Gastroesophageal sphincter (tissue), 4 donors: ENCODE data around the gene RAD51D. TPM values are rescaled to one million over a fixed set of nuclear protein-coding genes. Genes with fewer than 3 reads are reported as not detected.

Experiments
- ATAC-seq: fragments of 150-250 bp; one replicate; pipeline ENCODE4 v1.9.1; 2016; ENCODE audit warnings: mild to moderate bottlenecking, moderate library complexity
- H3K27ac ChIP-seq, 4 donors: fragments of 200-600 bp; sonication (generic) in 3 of 4; 1 replicate in 3 of 4; 2 replicates in 1 of 4; pipeline ENCODE4 v1.5.1; 2016 to 2019
- H3K27me3 ChIP-seq: fragments of 200-600 bp; sonication (generic); one replicate; pipeline ENCODE4 v1.5.1; 2019
- H3K36me3 ChIP-seq, 2 donors: fragments of 200-600 bp; sonication (generic); one replicate each; pipeline ENCODE4 v1.5.1; 2019; ENCODE audit warnings: control low read depth in 1 of 2
- H3K4me1 ChIP-seq, 3 donors: fragments of 200-600 bp; sonication (generic); 1 replicate in 2 of 3; 2 replicates in 1 of 3; pipeline ENCODE4 v1.5.1; 2016 to 2019; ENCODE audit warnings: control low read depth in 2 of 3
- H3K4me3 ChIP-seq, 2 donors: fragments of 200-600 bp; sonication (generic); one replicate each; pipeline ENCODE4 v1.5.1; 2019; ENCODE audit warnings: mild to moderate bottlenecking in 1 of 2, moderate library complexity in 1 of 2
- H3K9me3 ChIP-seq, 3 donors: fragments of 200-600 bp; sonication (generic); one replicate each; pipeline ENCODE4 v1.5.1; 2017 to 2019; ENCODE audit warnings: control low read depth in 2 of 3
- EP300 ChIP-seq: sonication (generic); formaldehyde crosslinking; IDR thresholded peaks from one replicate; pipeline ENCODE4 v1.6.1; 2017; ENCODE audit warnings: antibody characterized with exemption, mild to moderate bottlenecking
- POLR2A ChIP-seq, 2 donors: fragments of 450-650 bp; IDR thresholded peaks; one replicate each; pipeline ENCODE4 v1.6.1; 2017; ENCODE audit warnings: antibody characterized with exemption in 2 of 2, mild to moderate bottlenecking in 2 of 2, moderate library complexity in 1 of 2
- POLR2AphosphoS5 ChIP-seq: sonication (generic); formaldehyde crosslinking; IDR thresholded peaks from one replicate; pipeline ENCODE4 v1.6.1; 2017; ENCODE audit warnings: antibody characterized with exemption
- WGBS, 2 donors: methylation state at CpG; one replicate each; pipeline ENCODE4 v1.1.5; 2018; ENCODE audit warnings: low coverage in 1 of 2; 5-methylcytosine and 5-hydroxymethylcytosine counted together
- total RNA-seq, 4 donors: library from RNA; depleted of rRNA; stranded (reverse); fragments of >200 nt; gene quantifications; one replicate each; pipeline ENCODE4 v1.1.0, GENCODE V29; 2016
- TF ChIP-seq, protein P1 (sequence below), 4 experiments: fragments of 200-600 bp in 2 of 4; fragments of 450-650 bp in 2 of 4; sonication (generic) in 1 of 4; IDR thresholded peaks; one replicate each; pipeline ENCODE4 v1.5.1; 2017 to 2019; ENCODE audit warnings: antibody characterized with exemption in 4 of 4, mild to moderate bottlenecking in 2 of 4, moderate library complexity in 2 of 4

RAD51D gene
- total RNA-seq, result 10 to 100 TPM in 2 of 4 donors, 1 to 10 TPM in 2; 5.1 to 11.1 (median 9.1) TPM

GRCh38 chr17:35119370-35120165, at the start of gene RAD51D:
RAD51D (minus strand) TSS chr17:35119860; CDS start chr17:35119613, 247 bp downstream.
- peak within 1 kb of the TSS; percentile 18 to 83 (median 82) for H3K27ac ChIP-seq
- TF ChIP-seq POLR2AphosphoS5, result peak; percentile 21
- TF ChIP-seq POLR2A (IDR thresholded peaks at IDR 0.05), result peak in 1 of 2 donors; percentile 30
- TF ChIP-seq, protein P1, sequence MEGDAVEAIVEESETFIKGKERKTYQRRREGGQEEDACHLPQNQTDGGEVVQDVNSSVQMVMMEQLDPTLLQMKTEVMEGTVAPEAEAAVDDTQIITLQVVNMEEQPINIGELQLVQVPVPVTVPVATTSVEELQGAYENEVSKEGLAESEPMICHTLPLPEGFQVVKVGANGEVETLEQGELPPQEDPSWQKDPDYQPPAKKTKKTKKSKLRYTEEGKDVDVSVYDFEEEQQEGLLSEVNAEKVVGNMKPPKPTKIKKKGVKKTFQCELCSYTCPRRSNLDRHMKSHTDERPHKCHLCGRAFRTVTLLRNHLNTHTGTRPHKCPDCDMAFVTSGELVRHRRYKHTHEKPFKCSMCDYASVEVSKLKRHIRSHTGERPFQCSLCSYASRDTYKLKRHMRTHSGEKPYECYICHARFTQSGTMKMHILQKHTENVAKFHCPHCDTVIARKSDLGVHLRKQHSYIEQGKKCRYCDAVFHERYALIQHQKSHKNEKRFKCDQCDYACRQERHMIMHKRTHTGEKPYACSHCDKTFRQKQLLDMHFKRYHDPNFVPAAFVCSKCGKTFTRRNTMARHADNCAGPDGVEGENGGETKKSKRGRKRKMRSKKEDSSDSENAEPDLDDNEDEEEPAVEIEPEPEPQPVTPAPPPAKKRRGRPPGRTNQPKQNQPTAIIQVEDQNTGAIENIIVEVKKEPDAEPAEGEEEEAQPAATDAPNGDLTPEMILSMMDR (IDR thresholded peaks at IDR 0.05), result peak; percentile 95 to 99 (median 98)
- no peak for TF ChIP-seq EP300
- H3K9me3 ChIP-seq, result no peaks in the 10 kb centered on the region
- no peaks in the 10 kb centered on the region for H3K27me3 ChIP-seq
- H3K4me3 ChIP-seq, result peak within 1 kb of the TSS; percentile 75 to 86
- no CpG with 5 or more reads among the region's 72 CpGs for WGBS, 2 donors
- peaks cover 0 to 21% (median 9%) of the 10 kb centered on the region in 3 donors for H3K4me1 ChIP-seq
- ATAC-seq, result peak; percentile 95
- no peaks in the 10 kb centered on the region for H3K36me3 ChIP-seq

DNA sequence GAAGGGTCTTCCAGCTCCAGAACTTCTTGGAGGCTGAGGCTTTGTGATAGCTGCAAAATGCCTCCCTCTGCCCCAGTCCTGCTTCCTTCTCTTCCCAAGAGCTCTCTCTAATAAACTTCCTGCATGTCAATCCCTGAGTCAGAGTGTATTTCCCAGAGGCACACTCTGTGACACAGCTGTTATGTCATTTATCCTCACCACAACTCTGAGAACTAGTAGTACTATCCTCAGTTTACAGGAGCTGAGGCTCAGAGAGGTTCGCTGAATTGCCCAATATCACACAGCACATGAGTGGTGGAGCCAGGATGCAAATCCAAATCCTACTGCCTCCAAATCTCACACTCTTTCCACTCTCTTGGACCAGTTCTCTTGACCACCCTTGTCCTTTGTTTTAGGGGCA, 48.0 kb upstream of the RAD51D start:
- TF ChIP-seq EP300 (no peak), POLR2A (IDR thresholded peaks at IDR 0.05) (no peak), POLR2AphosphoS5 (no peak)
- TF ChIP-seq, protein P1 (IDR thresholded peaks at IDR 0.05), result no peak
- H3K36me3 ChIP-seq, result no peaks in the 10 kb centered on the region
- H3K27ac ChIP-seq, result no peak overlapping the region
- no peak overlapping the region for H3K4me3 ChIP-seq
- no peaks in the 10 kb centered on the region for H3K9me3 ChIP-seq
- H3K4me1 ChIP-seq, result no peaks in the 10 kb centered on the region
- 86% methylated on average over 1 of the region's 1 CpG; no CpG with 5 or more reads in 1 of the 2 donors for WGBS, 2 donors
- H3K27me3 ChIP-seq, result peaks cover 24% of the 10 kb centered on the region
- no peak for ATAC-seq

GRCh38 chr17:35167046-35167445, 47.4 kb upstream of the RAD51D start:
- TF ChIP-seq POLR2A (IDR thresholded peaks at IDR 0.05) (no peak), POLR2AphosphoS5 (no peak), EP300 (no peak)
- TF ChIP-seq, protein P1 (IDR thresholded peaks at IDR 0.05), result no peak
- Histone ChIP-seq H3K36me3 (no peaks in the 10 kb centered on the region), H3K4me1 (no peaks in the 10 kb centered on the region), H3K27ac (no peak overlapping the region), H3K9me3 (no peaks in the 10 kb centered on the region), H3K4me3 (no peak overlapping the region), H3K27me3 (peaks cover 30% of the 10 kb centered on the region)
- 52% methylated on average over 2 of the region's 3 CpGs; no CpG with 5 or more reads in 1 of the 2 donors for WGBS, 2 donors
- no peak for ATAC-seq

GRCh38 chr17:35166526-35166925, 46.9 kb upstream of the RAD51D start:
- peaks cover 34% of the 10 kb centered on the region for H3K27me3 ChIP-seq
- TF ChIP-seq EP300, result no peak
- no peak for TF ChIP-seq POLR2A (IDR thresholded peaks at IDR 0.05)
- no peak for TF ChIP-seq POLR2AphosphoS5
- TF ChIP-seq, protein P1 (IDR thresholded peaks at IDR 0.05), result no peak
- no peaks in the 10 kb centered on the region for H3K4me1 ChIP-seq
- H3K4me3 ChIP-seq, result no peak overlapping the region
- H3K27ac ChIP-seq, result no peak overlapping the region
- no peaks in the 10 kb centered on the region for H3K9me3 ChIP-seq
- no CpG with 5 or more reads among the region's 5 CpGs for WGBS, 2 donors
- ATAC-seq, result no peak
- H3K36me3 ChIP-seq, result no peaks in the 10 kb centered on the region

- ATAC-seq, result no peak
- WGBS, 2 donors, result 71 to 73% methylated on average over 5 of the region's 5 CpGs
Observed at GRCh38 chr17:35164716-35165115, 45.1 kb upstream of the RAD51D start.

More at GRCh38 chr17:35164716-35165115, 45.1 kb upstream of the RAD51D start:
- Histone ChIP-seq H3K36me3 (no peaks in the 10 kb centered on the region), H3K9me3 (no peaks in the 10 kb centered on the region), H3K27me3 (peaks cover 28% of the 10 kb centered on the region), H3K4me3 (no peak overlapping the region), H3K27ac (no peak overlapping the region), H3K4me1 (no peaks in the 10 kb centered on the region)
- TF ChIP-seq POLR2AphosphoS5, result no peak
- no peak for TF ChIP-seq EP300
- no peak for TF ChIP-seq POLR2A (IDR thresholded peaks at IDR 0.05)
- TF ChIP-seq, protein P1 (IDR thresholded peaks at IDR 0.05), result no peak
